Measurements from ENCODE around the gene KIAA1549.

The KIAA1549 gene

DNA sequence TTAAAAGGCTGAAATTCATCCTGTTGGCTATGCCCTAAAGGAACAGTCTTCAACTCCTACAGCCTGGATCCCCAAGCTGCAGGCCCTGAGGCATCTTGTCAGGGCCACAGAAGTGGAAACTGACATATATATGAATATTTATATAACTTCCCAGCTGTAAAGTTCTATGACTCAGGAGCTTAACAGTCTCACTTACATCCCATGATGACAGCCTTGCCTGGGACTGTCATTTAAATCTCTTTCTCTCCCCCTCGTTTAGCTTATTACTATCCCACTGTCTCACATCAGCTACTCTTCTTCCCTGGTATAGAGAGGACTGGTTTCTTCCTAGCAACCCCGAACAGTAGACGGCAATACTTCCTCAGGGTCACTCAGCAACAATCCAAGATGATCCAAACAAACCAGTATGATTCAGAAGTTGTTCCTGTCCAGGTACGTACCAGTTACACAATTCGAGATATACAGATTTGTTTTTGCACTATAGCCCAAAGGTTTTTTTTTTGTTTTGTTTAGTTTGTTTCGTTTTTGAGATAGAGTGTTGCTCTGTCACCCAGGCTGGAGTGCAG lies 22.7 kb downstream of the KIAA1549 start:
- ChIA-PET POLR2A (no interaction called here), CTCF (interaction anchor here (1.1 kb wide), 1 partner anchor 72 kb away, joined by 4 read pairs; no protein-coding TSS in a partner anchor)
- no peak for DNase-seq (ENCODE audit: low read depth, low spot score)
- TF ChIP-seq, protein P1, sequence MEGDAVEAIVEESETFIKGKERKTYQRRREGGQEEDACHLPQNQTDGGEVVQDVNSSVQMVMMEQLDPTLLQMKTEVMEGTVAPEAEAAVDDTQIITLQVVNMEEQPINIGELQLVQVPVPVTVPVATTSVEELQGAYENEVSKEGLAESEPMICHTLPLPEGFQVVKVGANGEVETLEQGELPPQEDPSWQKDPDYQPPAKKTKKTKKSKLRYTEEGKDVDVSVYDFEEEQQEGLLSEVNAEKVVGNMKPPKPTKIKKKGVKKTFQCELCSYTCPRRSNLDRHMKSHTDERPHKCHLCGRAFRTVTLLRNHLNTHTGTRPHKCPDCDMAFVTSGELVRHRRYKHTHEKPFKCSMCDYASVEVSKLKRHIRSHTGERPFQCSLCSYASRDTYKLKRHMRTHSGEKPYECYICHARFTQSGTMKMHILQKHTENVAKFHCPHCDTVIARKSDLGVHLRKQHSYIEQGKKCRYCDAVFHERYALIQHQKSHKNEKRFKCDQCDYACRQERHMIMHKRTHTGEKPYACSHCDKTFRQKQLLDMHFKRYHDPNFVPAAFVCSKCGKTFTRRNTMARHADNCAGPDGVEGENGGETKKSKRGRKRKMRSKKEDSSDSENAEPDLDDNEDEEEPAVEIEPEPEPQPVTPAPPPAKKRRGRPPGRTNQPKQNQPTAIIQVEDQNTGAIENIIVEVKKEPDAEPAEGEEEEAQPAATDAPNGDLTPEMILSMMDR (IDR thresholded peaks at IDR 0.05; ENCODE audit: insufficient read depth, low read length, missing control alignments): no peak
- H3K4me3 ChIP-seq (ENCODE audit: low read depth, low read length): no peak overlapping the region

DNA sequence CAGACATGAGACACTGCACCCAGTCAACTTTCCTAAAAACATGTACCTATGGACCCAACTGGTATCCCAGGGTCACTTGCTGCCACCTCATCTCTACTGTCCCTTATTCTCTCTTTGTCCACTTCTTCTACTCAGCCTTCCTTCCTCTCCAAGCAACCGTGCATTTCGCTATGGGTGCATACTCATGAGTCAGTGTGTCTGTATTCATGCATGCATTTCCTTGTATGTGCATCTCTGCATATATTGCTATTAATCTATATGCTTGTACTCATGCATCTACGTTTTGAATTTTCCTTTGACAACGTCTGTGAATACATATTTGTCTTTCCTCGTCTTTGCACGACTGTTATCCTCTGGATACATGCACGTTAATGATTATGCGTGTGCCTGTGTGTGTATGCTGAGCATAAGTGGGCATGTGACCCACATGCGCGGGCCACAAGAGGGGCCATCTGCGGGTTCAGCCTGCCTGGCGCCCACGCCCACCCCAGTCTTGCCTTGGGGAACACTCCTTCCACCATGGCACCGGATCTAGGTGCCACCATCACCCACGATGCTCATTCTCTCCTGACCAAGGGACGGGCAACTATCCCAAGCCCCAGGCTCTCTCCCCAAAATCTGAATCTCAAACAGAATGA lies 23.3 kb downstream of the KIAA1549 start:
- POLR2A ChIA-PET: no interaction called here
- TF ChIP-seq, protein P1 (IDR thresholded peaks at IDR 0.05; ENCODE audit: insufficient read depth, low read length, missing control alignments): no peak
- H3K4me3 ChIP-seq (ENCODE audit: low read depth, low read length): no peak overlapping the region
- CTCF ChIA-PET: interaction anchor here (1.1 kb wide), 1 partner anchor 71 kb away, joined by 4 read pairs; no protein-coding TSS in a partner anchor
- no peak for DNase-seq (ENCODE audit: low read depth, low spot score)

DNA sequence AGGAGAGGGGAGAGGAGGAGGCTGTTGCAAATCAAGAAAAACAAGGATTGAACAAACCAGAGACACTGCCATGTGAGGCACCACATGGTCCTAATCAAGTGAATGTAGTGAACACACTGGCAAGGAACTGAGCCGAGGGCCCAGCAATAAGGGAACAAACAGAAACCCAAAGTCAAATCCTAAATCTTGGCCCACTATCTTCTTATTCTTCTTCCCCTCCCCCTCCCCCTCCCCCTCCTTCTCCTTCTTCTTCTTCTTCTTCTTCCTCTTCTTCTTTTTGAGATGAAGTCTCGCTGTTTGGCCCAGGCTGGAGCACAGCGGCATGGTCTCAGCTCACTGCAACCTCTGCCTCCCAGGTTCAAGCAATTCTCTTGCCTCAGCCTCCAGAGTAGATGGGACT lies 24.0 kb downstream of the KIAA1549 start:
- ChIA-PET CTCF (no interaction called here), POLR2A (no interaction called here)
- TF ChIP-seq, protein P1 (IDR thresholded peaks at IDR 0.05; ENCODE audit: insufficient read depth, low read length, missing control alignments): no peak
- H3K4me3 ChIP-seq (ENCODE audit: low read depth, low read length): no peak overlapping the region
- no peak for DNase-seq (ENCODE audit: low read depth, low spot score)

DNA sequence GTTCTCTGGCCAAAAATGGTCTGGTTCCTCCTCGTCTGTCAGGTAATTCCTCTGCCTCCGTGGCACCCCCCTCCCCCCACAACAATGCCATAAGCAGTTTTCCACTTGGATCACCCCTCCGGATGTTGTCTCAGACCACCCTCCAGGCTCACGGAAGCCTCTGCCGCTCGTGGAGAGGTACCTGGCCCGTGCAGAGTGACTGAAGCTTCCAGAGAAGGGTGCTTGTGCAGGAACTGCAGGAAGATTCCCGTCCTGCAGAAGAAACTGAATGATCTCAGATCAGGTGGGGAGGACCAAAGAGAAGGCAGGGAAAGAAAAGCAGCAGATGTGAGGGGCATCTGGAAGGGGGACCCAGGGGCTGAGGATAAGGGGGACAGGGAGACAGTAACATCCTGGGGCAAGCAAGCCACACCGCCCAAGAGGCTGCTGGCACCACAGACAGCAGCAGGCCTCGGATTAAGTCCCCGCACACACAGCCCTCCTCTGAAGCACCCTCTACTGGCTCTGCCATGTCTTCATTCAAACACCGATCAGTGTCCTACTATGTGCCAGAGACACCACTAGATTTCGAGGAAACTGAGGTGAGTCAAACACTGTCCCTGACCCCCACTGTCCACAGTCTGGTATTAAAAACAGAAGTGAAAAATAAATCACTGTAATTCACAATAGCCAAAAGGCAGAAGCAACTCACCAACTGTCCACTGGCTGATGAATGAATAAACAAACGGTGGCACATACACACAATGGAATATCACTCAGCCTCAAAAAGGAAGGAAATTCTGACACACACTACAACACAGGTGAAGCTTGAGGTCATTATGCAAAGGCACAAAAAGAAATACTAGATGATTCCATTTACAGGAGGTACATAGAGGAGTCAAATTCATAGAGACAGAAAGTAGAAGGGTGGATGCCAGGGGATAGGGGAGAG lies 26.4 kb downstream of the KIAA1549 start:
- ChIA-PET CTCF (interaction anchor here (1.7 kb wide), 1 partner anchor 68 kb away, joined by 4 read pairs; no protein-coding TSS in a partner anchor), POLR2A (no interaction called here)
- H3K4me3 ChIP-seq (ENCODE audit: low read depth, low read length): no peak overlapping the region
- TF ChIP-seq, protein P1 (IDR thresholded peaks at IDR 0.05; ENCODE audit: insufficient read depth, low read length, missing control alignments): no peak
- no peak for DNase-seq (ENCODE audit: low read depth, low spot score)

DNA sequence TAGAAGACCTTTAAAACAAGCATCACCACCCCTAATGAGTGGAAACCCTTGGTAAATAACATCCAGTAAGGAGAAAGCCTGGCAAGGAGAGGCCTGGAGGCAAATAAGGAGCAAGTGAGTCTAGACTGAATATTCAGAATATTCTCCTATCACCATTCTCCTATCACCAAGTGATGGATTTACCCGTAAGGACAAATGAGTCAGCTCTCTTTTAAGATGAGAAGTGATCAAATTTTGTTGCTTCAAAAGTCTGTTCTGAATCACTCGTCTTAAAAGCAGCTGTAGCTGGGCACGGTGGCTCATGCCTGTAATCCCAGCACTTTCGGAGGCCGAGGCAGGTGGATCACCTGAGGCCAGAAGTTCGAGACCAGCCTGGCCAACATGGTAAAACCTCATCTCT lies 28.4 kb downstream of the KIAA1549 start:
- no peak for DNase-seq (ENCODE audit: low read depth, low spot score)

More for the DNA sequence above, 28.4 kb downstream of the KIAA1549 start:
- ChIA-PET CTCF (no interaction called here), POLR2A (no interaction called here)
- TF ChIP-seq, protein P1 (IDR thresholded peaks at IDR 0.05; ENCODE audit: insufficient read depth, low read length, missing control alignments): no peak
- no peak overlapping the region for H3K4me3 ChIP-seq (ENCODE audit: low read depth, low read length)
